ENCODE data around the gene DLG2. TPM values are rescaled to one million over a fixed set of nuclear protein-coding genes. Genes with fewer than 3 reads are reported as not detected.

The DLG2 gene
- total RNA-seq, 1 donor from 2014 or later: 6.7 TPM

DNA sequence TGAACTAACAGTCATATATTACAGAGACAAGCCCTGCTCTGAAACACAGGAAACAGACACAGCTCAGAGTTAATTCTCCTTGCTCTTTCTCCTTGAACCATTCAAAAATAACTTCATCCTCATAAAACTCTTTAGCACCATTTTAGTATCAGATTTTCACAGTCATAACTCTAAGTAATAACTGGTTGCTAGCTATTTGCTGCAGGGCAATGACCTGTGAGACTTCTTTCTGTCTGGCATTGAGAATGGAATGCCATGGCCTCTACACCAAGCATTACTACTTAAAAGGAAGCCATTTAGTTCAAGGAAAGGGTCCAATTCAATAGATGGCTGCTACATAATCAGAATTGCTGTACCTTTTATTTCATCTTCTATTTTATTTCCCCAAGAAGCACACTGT, 2154.3 kb downstream of the DLG2 start:
- H3K27ac Mint-ChIP-seq: peak overlapping the region; percentile 2
- no peaks in the 10 kb centered on the region for H3K9me3 Mint-ChIP-seq
- DNase-seq (ENCODE audit: low spot score in 2 of 2, unreplicated experiment in 2 of 2): no peak
- peaks cover 7% of the 10 kb centered on the region for H3K4me1 Mint-ChIP-seq
- TF ChIP-seq, protein P1, sequence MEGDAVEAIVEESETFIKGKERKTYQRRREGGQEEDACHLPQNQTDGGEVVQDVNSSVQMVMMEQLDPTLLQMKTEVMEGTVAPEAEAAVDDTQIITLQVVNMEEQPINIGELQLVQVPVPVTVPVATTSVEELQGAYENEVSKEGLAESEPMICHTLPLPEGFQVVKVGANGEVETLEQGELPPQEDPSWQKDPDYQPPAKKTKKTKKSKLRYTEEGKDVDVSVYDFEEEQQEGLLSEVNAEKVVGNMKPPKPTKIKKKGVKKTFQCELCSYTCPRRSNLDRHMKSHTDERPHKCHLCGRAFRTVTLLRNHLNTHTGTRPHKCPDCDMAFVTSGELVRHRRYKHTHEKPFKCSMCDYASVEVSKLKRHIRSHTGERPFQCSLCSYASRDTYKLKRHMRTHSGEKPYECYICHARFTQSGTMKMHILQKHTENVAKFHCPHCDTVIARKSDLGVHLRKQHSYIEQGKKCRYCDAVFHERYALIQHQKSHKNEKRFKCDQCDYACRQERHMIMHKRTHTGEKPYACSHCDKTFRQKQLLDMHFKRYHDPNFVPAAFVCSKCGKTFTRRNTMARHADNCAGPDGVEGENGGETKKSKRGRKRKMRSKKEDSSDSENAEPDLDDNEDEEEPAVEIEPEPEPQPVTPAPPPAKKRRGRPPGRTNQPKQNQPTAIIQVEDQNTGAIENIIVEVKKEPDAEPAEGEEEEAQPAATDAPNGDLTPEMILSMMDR (IDR thresholded peaks at IDR 0.05; ENCODE audit: unreplicated experiment): no peak
- H3K36me3 Mint-ChIP-seq: no peaks in the 10 kb centered on the region
- no peak overlapping the region for H3K4me3 Mint-ChIP-seq
- H3K27me3 Mint-ChIP-seq (ENCODE audit: low read depth): peaks cover 6% of the 10 kb centered on the region

DNA sequence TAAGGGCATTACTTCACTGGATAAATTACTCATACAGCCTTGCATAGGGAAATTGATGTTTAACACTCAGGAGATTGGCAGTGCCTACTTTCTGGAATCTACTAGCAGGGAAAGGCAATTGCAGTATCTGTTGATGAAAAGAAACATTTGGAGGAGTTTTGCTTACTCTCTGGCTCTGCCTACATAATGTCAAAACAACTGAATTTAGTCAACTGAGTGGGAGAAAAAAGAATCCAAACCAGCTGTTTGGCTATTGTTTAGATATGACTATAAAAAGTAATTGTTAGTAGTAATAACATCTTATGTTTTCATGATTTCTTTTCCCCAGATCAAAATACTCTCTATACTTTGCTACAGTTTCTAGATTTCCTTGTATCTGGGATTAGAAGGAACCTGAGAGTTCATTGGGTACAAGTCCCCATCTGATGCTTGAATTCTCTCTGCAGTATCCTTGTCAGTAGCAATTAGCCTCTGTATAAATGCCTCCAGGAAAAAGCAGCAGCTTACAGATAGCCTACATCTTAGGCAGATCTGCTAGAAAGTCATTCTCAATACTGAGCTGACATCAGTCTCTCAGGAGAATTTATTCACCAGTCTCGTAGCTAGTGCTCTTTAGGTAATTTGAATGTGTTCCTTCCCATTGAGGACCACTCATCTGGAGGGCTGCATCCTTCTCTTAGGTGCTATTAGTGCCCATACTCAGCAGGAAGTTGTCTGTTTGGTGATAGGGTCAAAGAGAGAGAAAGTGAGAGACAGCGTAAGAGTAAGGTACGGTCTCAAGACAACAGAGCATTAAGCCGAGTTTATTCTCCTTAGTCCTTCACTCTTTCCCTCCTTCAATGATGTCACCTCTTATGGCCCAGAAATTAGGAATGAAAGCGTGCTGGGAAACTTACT, 2155.1 kb downstream of the DLG2 start:
- TF ChIP-seq, protein P1 (IDR thresholded peaks at IDR 0.05; ENCODE audit: unreplicated experiment): no peak
- H3K4me1 Mint-ChIP-seq: peaks cover 7% of the 10 kb centered on the region
- H3K27ac Mint-ChIP-seq: no peak overlapping the region
- H3K27me3 Mint-ChIP-seq (ENCODE audit: low read depth): peaks cover 6% of the 10 kb centered on the region
- H3K9me3 Mint-ChIP-seq: no peaks in the 10 kb centered on the region
- no peaks in the 10 kb centered on the region for H3K36me3 Mint-ChIP-seq
- no peak for DNase-seq (ENCODE audit: low spot score in 2 of 2, unreplicated experiment in 2 of 2)
- H3K4me3 Mint-ChIP-seq: no peak overlapping the region

DNA sequence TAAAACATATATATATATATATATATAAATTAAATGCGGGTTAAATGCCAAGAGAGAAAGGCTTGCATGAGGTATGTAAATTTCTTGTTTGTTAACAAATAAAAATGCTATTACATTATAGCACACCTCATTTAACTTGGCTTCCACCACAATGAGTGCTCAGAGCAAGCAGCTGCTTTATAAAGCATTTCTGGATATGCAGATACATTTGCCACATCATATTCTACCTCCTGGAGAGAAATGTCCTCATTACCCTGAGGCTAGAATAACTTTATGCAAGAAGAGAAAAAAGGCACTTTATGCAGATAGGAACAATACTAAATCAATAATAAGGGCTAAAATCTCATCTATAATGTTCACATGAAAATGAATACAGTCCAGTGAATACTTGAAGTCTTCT, 2159.3 kb downstream of the DLG2 start:
- H3K4me1 Mint-ChIP-seq: peaks cover 7% of the 10 kb centered on the region
- no peaks in the 10 kb centered on the region for H3K27me3 Mint-ChIP-seq (ENCODE audit: low read depth)

DNA sequence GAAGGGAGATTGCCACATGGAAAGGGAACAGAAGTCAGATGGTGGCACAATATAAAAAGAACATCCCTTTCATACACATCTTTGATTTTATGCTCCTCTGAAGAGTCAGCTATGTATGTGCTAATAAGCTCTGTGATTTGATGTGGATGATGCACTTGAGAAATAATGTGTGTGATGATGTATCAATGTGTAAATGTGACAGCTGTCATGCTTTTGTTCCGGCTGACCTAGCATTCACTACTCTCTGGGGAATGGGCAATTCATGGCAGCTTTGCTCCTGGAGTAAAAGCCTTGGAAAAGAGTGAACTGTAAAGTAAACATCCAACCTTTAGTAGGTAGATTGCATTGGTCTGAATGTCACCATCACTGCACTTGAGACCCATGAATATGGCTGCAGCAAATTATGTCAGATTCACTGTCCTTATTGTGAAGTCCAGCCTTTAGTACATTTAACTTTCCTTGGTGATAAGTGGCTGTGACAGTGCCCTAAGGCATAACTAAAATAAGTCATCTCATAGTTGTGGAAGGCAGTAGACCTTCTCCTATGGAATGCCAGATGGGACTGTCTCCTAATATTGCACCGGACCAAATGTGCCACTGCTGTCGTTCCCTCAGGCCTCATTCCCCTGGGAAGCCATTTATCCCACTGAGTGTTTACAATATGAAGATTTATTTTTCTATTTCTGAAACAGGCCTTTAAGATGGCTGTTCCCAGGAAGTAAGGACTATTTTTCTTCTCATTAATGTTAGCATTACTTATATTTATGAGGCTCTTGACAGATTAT, 2162.8 kb downstream of the DLG2 start:
- Mint-ChIP-seq H3K4me1 (no peaks in the 10 kb centered on the region), H3K9me3 (no peaks in the 10 kb centered on the region), H3K4me3 (no peak overlapping the region), H3K27me3 (ENCODE audit: low read depth) (no peaks in the 10 kb centered on the region), H3K36me3 (no peaks in the 10 kb centered on the region), H3K27ac (no peak overlapping the region)
- no peak for DNase-seq (ENCODE audit: low spot score in 2 of 2, unreplicated experiment in 2 of 2)
- TF ChIP-seq, protein P1 (IDR thresholded peaks at IDR 0.05; ENCODE audit: unreplicated experiment): no peak

More for the DNA sequence above, 2159.3 kb downstream of the DLG2 start:
- Mint-ChIP-seq H3K9me3 (no peaks in the 10 kb centered on the region), H3K27ac (no peak overlapping the region), H3K4me3 (no peak overlapping the region), H3K36me3 (no peaks in the 10 kb centered on the region)
- TF ChIP-seq, protein P1 (IDR thresholded peaks at IDR 0.05; ENCODE audit: unreplicated experiment): no peak
- DNase-seq (ENCODE audit: low spot score in 2 of 2, unreplicated experiment in 2 of 2): no peak

DNA sequence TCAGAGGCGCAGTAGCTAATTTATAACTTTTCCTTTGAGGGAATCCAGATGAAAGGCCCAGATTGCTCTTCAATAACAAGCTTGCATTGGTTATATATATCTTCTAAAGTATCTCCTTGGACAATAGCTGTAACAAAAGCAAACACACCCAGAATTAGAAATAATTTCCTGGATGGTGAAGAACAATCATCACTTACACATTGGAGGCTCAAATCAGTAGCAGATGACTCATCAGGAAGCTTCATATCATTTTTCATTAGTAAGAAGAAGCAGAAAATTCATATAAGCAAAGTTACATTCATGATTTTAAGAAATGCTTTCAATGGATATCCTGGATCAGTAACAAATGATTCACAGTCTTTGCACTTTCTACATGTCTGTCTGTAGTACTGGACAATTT, 2167.3 kb downstream of the DLG2 start:
- peaks cover 2% of the 10 kb centered on the region for H3K4me1 Mint-ChIP-seq
- DNase-seq (ENCODE audit: low spot score in 2 of 2, unreplicated experiment in 2 of 2): no peak
- H3K9me3 Mint-ChIP-seq: no peaks in the 10 kb centered on the region
- H3K4me3 Mint-ChIP-seq: no peak overlapping the region
- H3K27me3 Mint-ChIP-seq (ENCODE audit: low read depth): no peaks in the 10 kb centered on the region
- TF ChIP-seq, protein P1 (IDR thresholded peaks at IDR 0.05; ENCODE audit: unreplicated experiment): no peak
- H3K27ac Mint-ChIP-seq: no peak overlapping the region
- no peaks in the 10 kb centered on the region for H3K36me3 Mint-ChIP-seq

Data from mesothelial cell of epicardium (in vitro differentiated cells).